ENCODE measurements around the gene ETF1. TPM values are rescaled to one million over a fixed set of nuclear protein-coding genes. Genes with fewer than 3 reads are reported as not detected.

ETF1 gene
- total and polyA plus RNA-seq, 9 of the 15 experiments (the other 6 are each of a cell fraction or from before 2014, with no cell fraction given) = 53.7 to 209 (median 164) TPM

DNA sequence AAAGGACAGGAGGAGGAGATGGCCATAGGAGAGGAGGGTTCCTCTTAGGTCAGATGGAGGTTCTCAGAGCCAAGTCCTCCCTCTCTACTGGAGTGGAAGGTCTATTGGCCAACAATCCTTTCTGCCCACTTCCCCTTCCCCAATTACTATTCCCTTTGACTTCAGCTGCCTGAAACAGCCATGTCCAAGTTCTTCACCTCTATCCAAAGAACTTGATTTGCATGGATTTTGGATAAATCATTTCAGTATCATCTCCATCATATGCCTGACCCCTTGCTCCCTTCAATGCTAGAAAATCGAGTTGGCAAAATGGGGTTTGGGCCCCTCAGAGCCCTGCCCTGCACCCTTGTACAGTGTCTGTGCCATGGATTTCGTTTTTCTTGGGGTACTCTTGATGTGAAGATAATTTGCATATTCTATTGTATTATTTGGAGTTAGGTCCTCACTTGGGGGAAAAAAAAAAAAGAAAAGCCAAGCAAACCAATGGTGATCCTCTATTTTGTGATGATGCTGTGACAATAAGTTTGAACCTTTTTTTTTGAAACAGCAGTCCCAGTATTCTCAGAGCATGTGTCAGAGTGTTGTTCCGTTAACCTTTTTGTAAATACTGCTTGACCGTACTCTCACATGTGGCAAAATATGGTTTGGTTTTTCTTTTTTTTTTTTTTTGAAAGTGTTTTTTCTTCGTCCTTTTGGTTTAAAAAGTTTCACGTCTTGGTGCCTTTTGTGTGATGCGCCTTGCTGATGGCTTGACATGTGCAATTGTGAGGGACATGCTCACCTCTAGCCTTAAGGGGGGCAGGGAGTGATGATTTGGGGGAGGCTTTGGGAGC, 74.7 kb downstream of the ETF1 start (continued):
- TF ChIP-seq, protein P1, sequence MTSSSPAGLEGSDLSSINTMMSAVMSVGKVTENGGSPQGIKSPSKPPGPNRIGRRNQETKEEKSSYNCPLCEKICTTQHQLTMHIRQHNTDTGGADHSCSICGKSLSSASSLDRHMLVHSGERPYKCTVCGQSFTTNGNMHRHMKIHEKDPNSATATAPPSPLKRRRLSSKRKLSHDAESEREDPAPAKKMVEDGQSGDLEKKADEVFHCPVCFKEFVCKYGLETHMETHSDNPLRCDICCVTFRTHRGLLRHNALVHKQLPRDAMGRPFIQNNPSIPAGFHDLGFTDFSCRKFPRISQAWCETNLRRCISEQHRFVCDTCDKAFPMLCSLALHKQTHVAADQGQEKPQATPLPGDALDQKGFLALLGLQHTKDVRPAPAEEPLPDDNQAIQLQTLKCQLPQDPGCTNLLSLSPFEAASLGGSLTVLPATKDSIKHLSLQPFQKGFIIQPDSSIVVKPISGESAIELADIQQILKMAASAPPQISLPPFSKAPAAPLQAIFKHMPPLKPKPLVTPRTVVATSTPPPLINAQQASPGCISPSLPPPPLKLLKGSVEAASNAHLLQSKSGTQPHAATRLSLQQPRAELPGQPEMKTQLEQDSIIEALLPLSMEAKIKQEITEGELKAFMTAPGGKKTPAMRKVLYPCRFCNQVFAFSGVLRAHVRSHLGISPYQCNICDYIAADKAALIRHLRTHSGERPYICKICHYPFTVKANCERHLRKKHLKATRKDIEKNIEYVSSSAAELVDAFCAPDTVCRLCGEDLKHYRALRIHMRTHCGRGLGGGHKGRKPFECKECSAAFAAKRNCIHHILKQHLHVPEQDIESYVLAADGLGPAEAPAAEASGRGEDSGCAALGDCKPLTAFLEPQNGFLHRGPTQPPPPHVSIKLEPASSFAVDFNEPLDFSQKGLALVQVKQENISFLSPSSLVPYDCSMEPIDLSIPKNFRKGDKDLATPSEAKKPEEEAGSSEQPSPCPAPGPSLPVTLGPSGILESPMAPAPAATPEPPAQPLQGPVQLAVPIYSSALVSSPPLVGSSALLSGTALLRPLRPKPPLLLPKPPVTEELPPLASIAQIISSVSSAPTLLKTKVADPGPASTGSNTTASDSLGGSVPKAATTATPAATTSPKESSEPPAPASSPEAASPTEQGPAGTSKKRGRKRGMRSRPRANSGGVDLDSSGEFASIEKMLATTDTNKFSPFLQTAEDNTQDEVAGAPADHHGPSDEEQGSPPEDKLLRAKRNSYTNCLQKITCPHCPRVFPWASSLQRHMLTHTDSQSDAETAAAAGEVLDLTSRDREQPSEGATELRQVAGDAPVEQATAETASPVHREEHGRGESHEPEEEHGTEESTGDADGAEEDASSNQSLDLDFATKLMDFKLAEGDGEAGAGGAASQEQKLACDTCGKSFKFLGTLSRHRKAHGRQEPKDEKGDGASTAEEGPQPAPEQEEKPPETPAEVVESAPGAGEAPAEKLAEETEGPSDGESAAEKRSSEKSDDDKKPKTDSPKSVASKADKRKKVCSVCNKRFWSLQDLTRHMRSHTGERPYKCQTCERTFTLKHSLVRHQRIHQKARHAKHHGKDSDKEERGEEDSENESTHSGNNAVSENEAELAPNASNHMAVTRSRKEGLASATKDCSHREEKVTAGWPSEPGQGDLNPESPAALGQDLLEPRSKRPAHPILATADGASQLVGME (CRISPR knock-in tag; IDR thresholded peaks at IDR 0.05) = no peak
- TF ChIP-seq, protein P2, sequence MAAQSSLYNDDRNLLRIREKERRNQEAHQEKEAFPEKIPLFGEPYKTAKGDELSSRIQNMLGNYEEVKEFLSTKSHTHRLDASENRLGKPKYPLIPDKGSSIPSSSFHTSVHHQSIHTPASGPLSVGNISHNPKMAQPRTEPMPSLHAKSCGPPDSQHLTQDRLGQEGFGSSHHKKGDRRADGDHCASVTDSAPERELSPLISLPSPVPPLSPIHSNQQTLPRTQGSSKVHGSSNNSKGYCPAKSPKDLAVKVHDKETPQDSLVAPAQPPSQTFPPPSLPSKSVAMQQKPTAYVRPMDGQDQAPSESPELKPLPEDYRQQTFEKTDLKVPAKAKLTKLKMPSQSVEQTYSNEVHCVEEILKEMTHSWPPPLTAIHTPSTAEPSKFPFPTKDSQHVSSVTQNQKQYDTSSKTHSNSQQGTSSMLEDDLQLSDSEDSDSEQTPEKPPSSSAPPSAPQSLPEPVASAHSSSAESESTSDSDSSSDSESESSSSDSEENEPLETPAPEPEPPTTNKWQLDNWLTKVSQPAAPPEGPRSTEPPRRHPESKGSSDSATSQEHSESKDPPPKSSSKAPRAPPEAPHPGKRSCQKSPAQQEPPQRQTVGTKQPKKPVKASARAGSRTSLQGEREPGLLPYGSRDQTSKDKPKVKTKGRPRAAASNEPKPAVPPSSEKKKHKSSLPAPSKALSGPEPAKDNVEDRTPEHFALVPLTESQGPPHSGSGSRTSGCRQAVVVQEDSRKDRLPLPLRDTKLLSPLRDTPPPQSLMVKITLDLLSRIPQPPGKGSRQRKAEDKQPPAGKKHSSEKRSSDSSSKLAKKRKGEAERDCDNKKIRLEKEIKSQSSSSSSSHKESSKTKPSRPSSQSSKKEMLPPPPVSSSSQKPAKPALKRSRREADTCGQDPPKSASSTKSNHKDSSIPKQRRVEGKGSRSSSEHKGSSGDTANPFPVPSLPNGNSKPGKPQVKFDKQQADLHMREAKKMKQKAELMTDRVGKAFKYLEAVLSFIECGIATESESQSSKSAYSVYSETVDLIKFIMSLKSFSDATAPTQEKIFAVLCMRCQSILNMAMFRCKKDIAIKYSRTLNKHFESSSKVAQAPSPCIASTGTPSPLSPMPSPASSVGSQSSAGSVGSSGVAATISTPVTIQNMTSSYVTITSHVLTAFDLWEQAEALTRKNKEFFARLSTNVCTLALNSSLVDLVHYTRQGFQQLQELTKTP (IDR thresholded peaks at IDR 0.05; ENCODE audit: low read depth in 1 of 2, partially characterized antibody in 2 of 2) = peak in 1 of 2 experiments; percentile 20
- TF ChIP-seq CHD4 (IDR thresholded peaks at IDR 0.05; ENCODE audit: insufficient read depth, insufficient replicate concordance, low read depth, low read length, poor library complexity, severe bottlenecking) = no peak
- no peak for TF ChIP-seq KLF1 (tag; IDR thresholded peaks at IDR 0.05)
- TF ChIP-seq ZNF24 (IDR thresholded peaks at IDR 0.05) = no peak
- no peak for TF ChIP-seq NFRKB (IDR thresholded peaks at IDR 0.05; ENCODE audit: low read depth)
- TF ChIP-seq NBN (IDR thresholded peaks at IDR 0.05; ENCODE audit: low read depth) = peak; percentile 67; the same call in 1 of the 2 replicates
- no peak for TF ChIP-seq POLR3A (IDR thresholded peaks at IDR 0.05; ENCODE audit: borderline replicate concordance, extremely low read depth, insufficient read depth, insufficient read length)
- no peak for TF ChIP-seq ZNF274 (IDR thresholded peaks at IDR 0.05; ENCODE audit: borderline replicate concordance, low read depth, low read length)
- TF ChIP-seq, protein P3, sequence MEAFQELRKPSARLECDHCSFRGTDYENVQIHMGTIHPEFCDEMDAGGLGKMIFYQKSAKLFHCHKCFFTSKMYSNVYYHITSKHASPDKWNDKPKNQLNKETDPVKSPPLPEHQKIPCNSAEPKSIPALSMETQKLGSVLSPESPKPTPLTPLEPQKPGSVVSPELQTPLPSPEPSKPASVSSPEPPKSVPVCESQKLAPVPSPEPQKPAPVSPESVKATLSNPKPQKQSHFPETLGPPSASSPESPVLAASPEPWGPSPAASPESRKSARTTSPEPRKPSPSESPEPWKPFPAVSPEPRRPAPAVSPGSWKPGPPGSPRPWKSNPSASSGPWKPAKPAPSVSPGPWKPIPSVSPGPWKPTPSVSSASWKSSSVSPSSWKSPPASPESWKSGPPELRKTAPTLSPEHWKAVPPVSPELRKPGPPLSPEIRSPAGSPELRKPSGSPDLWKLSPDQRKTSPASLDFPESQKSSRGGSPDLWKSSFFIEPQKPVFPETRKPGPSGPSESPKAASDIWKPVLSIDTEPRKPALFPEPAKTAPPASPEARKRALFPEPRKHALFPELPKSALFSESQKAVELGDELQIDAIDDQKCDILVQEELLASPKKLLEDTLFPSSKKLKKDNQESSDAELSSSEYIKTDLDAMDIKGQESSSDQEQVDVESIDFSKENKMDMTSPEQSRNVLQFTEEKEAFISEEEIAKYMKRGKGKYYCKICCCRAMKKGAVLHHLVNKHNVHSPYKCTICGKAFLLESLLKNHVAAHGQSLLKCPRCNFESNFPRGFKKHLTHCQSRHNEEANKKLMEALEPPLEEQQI (IDR thresholded peaks at IDR 0.05) = no peak
- no peak for TF ChIP-seq CTBP1 (IDR thresholded peaks at IDR 0.05; ENCODE audit: borderline replicate concordance)
- no peak for TF ChIP-seq HNRNPH1 (optimal IDR thresholded peaks at IDR 0.05; ENCODE audit: low read depth, low read length)
- no peak for TF ChIP-seq SAP30 (IDR thresholded peaks at IDR 0.05; ENCODE audit: borderline replicate concordance, insufficient read depth, low read depth, low read length, poor library complexity, severe bottlenecking)
- TF ChIP-seq CBFB (CRISPR knock-in tag; IDR thresholded peaks at IDR 0.05) = no peak
